ENCODE data around the gene TMED1. TPM values are rescaled to one million over a fixed set of nuclear protein-coding genes. Genes with fewer than 3 reads are reported as not detected.
A peak's percentile ranks its signal among the peaks of the same experiment; 100 is the strongest.

Gene TMED1
- total RNA-seq, 1 experiment from 2014 or later, result 32.3 TPM

DNA sequence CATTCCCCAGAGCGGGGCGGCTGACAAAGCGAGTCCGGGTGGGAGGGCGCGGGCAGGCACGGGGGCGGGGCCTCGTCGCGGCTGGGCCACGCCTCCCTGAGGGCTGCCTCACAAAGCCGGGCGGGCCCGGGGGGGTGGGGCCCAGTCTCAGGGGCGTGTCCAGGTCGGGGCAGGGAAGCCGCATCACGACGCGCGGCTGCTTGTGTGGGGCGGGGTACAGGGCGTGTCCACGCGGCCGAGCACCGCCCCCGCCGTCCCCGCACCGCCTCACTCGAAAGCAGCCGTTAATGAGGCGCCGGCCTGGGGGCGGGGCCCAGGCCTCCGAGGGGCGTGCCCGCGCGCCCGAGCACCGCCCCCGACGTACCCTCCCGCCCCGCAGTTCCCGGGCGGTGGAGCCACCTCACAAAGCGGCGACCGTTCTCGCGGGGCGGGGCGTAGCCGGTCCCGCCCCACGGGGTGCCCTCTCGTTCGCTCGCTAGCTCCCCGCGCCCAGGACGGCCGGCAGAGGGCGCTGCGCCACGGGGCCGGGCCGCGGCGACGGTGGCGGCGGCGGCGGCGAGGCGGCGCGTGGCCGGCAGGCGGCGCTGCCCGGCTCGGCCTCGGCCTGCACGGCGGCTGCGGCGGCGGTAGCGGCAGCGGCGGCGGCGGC is 35.1 kb upstream of the TMED1 start, which contains the start of gene CARM1:
TSS of gene CARM1 (plus strand) at position 599 of the 649 bp plus-strand sequence. CDS start 150 bp downstream, outside the sequence.
- Histone ChIP-seq H3K23ac (ENCODE audit: insufficient read length, low read depth, low read length) (no peak within 1 kb of the TSS), H3K27me3 (ENCODE audit: insufficient read depth, low read length) (no peaks in the 10 kb centered on the region), H2BK120ac (ENCODE audit: low read depth, low read length, poor library complexity, severe bottlenecking) (no peak within 1 kb of the TSS), H3K79me1 (ENCODE audit: insufficient read depth, low read depth, low read length, poor library complexity, severe bottlenecking) (peaks cover 5% of the 10 kb centered on the region), H3K27ac (ENCODE audit: insufficient read length, low read depth, low read length) (no peak within 1 kb of the TSS), H2AK5ac (ENCODE audit: insufficient read length, low read length) (no peak within 1 kb of the TSS), H3K23me2 (ENCODE audit: insufficient read length, low read depth, low read length, poor library complexity, severe bottlenecking) (peaks cover 8% of the 10 kb centered on the region), H4K20me1 (ENCODE audit: control insufficient read depth, insufficient read depth, insufficient read length) (no peaks in the 10 kb centered on the region), H2BK20ac (ENCODE audit: low read depth, low read length, poor library complexity, severe bottlenecking) (no peak within 1 kb of the TSS), H3K18ac (ENCODE audit: insufficient read length, low read depth, low read length) (peak within 1 kb of the TSS; percentile 45), H2BK5ac (ENCODE audit: insufficient read length, low read length) (no peak within 1 kb of the TSS), H3K9me3 (ENCODE audit: control insufficient read depth, low read depth, low read length) (no peaks in the 10 kb centered on the region), H2BK12ac (ENCODE audit: insufficient read length, low read depth, low read length) (no peak within 1 kb of the TSS), H4K91ac (ENCODE audit: insufficient read length, low read depth, low read length) (no peak within 1 kb of the TSS), H3T11ph (ENCODE audit: low read length) (no peak within 1 kb of the TSS), H2AFZ (ENCODE audit: low read length) (no peak within 1 kb of the TSS), H3K56ac (ENCODE audit: insufficient read length, low read depth, low read length) (no peak within 1 kb of the TSS), H3K4me1 (ENCODE audit: insufficient read depth, low read length) (peaks cover 2% of the 10 kb centered on the region; the same call in 1 of the 2 replicates), H3K79me2 (ENCODE audit: insufficient read depth, low read length) (peaks cover 13% of the 10 kb centered on the region; the same call in 1 of the 2 replicates), H3K4me2 (ENCODE audit: insufficient read depth, insufficient read length, low read length) (peak within 1 kb of the TSS; percentile 71), H2BK15ac (ENCODE audit: low read depth, low read length) (no peak within 1 kb of the TSS), H4K8ac (replicated peaks; ENCODE audit: insufficient read length, low read depth, low read length) (no peak within 1 kb of the TSS), H3K14ac (ENCODE audit: insufficient read depth, low read length) (peak within 1 kb of the TSS; percentile 82), H4K5ac (ENCODE audit: insufficient read length, low read depth, low read length) (no peak within 1 kb of the TSS), H3K4ac (ENCODE audit: low read depth, low read length) (no peak within 1 kb of the TSS), H3K9ac (ENCODE audit: extremely low read depth, insufficient read length, low read length) (peak within 1 kb of the TSS; percentile 61)
- Mint-ChIP-seq H3K27ac (peak within 1 kb of the TSS; percentile 96 to 99 (median 99)), H3K4me1 (peaks cover 12 to 22% of the 10 kb centered on the region in 2 experiments), H3K36me3 (ENCODE audit: insufficient read depth in 1 of 3, low read depth in 3 of 3) (peaks cover 1 to 14% (median 4%) of the 10 kb centered on the region in 3 experiments; a peak in 4 of 7 replicates), H3K9me3 (no peaks in the 10 kb centered on the region), H3K27me3 (ENCODE audit: low read depth) (no peaks in the 10 kb centered on the region), H3K4me3 (peak within 1 kb of the TSS; percentile 85 to 89)
- DNase-seq, result peak; percentile 98
- no CpG with 5 or more reads among the region's 99 CpGs for WGBS (ENCODE audit: extremely low coverage, insufficient read length, low lambda C conversion rate)
- TF ChIP-seq, protein P1, sequence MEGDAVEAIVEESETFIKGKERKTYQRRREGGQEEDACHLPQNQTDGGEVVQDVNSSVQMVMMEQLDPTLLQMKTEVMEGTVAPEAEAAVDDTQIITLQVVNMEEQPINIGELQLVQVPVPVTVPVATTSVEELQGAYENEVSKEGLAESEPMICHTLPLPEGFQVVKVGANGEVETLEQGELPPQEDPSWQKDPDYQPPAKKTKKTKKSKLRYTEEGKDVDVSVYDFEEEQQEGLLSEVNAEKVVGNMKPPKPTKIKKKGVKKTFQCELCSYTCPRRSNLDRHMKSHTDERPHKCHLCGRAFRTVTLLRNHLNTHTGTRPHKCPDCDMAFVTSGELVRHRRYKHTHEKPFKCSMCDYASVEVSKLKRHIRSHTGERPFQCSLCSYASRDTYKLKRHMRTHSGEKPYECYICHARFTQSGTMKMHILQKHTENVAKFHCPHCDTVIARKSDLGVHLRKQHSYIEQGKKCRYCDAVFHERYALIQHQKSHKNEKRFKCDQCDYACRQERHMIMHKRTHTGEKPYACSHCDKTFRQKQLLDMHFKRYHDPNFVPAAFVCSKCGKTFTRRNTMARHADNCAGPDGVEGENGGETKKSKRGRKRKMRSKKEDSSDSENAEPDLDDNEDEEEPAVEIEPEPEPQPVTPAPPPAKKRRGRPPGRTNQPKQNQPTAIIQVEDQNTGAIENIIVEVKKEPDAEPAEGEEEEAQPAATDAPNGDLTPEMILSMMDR (conservative IDR thresholded peaks at IDR 0.05), result peak; percentile 67

Measured in H9 (cell line).